ENCODE measurements around the gene LHFPL2. TPM values are rescaled to one million over a fixed set of nuclear protein-coding genes. Genes with fewer than 3 reads are reported as not detected.

LHFPL2 gene
- total RNA-seq, 4 donors from 2014 or later = 14.7 to 127 (median 28.0) TPM

DNA sequence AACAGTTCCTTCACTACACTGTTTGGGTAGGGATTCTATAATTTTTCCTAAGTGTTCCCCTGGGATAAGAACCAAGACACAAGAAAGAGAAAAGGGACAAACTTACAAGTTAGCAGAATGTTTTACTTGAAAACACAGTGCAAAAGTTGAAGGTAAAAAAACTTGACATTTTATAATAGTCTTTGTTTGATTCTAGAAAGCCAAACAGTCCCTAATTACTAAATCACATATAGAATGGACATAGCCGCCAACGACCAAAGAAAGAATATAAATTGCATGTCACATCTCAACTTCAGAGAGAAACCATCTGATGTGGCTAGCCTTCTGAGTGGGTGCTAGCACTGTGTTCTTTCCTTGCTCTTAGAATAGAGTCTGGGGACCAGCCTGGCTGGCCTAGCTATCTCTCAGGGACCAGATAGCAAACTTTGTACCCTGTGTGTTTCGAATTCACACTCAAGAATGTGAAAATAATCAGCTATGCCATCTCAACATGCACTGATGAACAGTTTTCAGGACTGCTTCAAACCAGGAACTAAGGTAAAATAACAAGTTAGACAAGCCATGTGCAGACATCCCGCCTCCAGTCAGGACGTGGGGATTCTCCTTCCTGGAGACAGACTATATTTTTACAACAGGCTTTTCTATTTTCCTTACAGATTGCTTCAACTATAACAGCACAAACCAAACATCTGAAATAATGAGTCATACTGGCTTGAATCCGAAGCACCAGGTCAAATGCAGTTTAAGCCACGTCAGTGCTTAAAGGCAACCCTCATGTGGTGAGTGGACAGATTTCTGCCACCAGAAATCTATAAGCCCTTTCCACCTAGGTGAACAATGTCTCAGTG is 53.7 kb downstream of the LHFPL2 start:
- H3K27ac ChIP-seq = peak overlapping the region; percentile 72 to 82
- H3K4me1 ChIP-seq = peaks cover 7 to 14% of the 10 kb centered on the region in 2 donors
- no peaks in the 10 kb centered on the region for H3K27me3 ChIP-seq
- TF ChIP-seq CTCF (IDR thresholded peaks at IDR 0.05) (no peak), POLR2A (IDR thresholded peaks at IDR 0.05) (no peak)
- no peaks in the 10 kb centered on the region for H3K36me3 ChIP-seq
- no peaks in the 10 kb centered on the region for H3K9me3 ChIP-seq
- H3K4me3 ChIP-seq = no peak overlapping the region
- intact Hi-C loops (cut with DNase I; ENCODE audit: low total_unique reads) = no loop called here
- DNase-seq = peak; percentile 56 to 75

- peaks cover 7 to 14% of the 10 kb centered on the region in 2 donors for H3K4me1 ChIP-seq
- no peaks in the 10 kb centered on the region for H3K36me3 ChIP-seq
- no peak for TF ChIP-seq POLR2A (IDR thresholded peaks at IDR 0.05)
- TF ChIP-seq CTCF (IDR thresholded peaks at IDR 0.05) = no peak
- no peaks in the 10 kb centered on the region for H3K27me3 ChIP-seq
- no peak overlapping the region for H3K4me3 ChIP-seq
- no peaks in the 10 kb centered on the region for H3K9me3 ChIP-seq
- peak overlapping the region; percentile 72 to 82 for H3K27ac ChIP-seq
- DNase-seq = no peak
- intact Hi-C loops (cut with DNase I; ENCODE audit: low total_unique reads) = no loop called here
Measured at GRCh38 chr5:78594021-78594420, 54.6 kb downstream of the LHFPL2 start.

DNA sequence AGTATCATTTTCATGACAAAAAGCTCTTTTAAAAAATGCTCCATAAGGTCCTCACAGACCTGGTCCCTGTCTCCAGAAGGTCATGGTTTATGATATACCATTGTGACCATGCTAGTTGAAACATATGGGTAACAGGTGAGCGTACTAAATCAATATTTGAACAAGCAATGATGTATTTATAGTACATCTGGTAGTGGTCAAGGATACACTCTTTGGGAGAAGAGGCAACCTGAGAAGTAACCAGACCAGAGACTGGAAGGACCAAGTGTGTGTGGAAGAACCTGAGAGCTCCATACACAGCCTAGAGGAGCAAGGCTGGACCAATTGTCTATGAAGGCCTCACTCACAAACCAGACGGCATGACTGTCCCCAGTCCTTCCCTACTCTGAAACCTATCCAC is 55.1 kb downstream of the LHFPL2 start:
- Histone ChIP-seq H3K27me3 (no peaks in the 10 kb centered on the region), H3K9me3 (no peaks in the 10 kb centered on the region), H3K4me1 (peaks cover 7 to 14% of the 10 kb centered on the region in 2 donors), H3K27ac (peak overlapping the region; percentile 72 to 82), H3K4me3 (no peak overlapping the region), H3K36me3 (no peaks in the 10 kb centered on the region)
- no peak for DNase-seq
- intact Hi-C loops (cut with DNase I; ENCODE audit: low total_unique reads) = no loop called here
- no peak for TF ChIP-seq CTCF (IDR thresholded peaks at IDR 0.05)
- TF ChIP-seq POLR2A (IDR thresholded peaks at IDR 0.05) = no peak

GRCh38 chr5:78592735-78593386 is 55.7 kb downstream of the LHFPL2 start:
- TF ChIP-seq POLR2A (IDR thresholded peaks at IDR 0.05) (no peak), CTCF (IDR thresholded peaks at IDR 0.05) (no peak)
- intact Hi-C loops (cut with DNase I; ENCODE audit: low total_unique reads) = no loop called here
- Histone ChIP-seq H3K27ac (peak overlapping the region in 1 of 2 donors; percentile 82), H3K9me3 (no peaks in the 10 kb centered on the region), H3K4me3 (no peak overlapping the region), H3K36me3 (no peaks in the 10 kb centered on the region), H3K27me3 (no peaks in the 10 kb centered on the region), H3K4me1 (peaks cover 7 to 14% of the 10 kb centered on the region in 2 donors)
- DNase-seq = no peak

Measured in uterus (tissue), 4 donors.